HG03139 (cell line): ENCODE data around the gene PEPD.
A peak's percentile ranks its signal among the peaks of the same experiment; 100 is the strongest.
"Not testable (repeated sequence)": the region's sequence is repeated elsewhere in the genome, so short reads cannot be mapped to it uniquely, and the experiment has no call there.

Experiments
- ATAC-seq: cut with Tn5 transposase; IDR thresholded peaks from one replicate; pipeline ENCODE4 v1.9.1; 2021; ENCODE audit not compliant: unreplicated experiment

Gene PEPD

DNA sequence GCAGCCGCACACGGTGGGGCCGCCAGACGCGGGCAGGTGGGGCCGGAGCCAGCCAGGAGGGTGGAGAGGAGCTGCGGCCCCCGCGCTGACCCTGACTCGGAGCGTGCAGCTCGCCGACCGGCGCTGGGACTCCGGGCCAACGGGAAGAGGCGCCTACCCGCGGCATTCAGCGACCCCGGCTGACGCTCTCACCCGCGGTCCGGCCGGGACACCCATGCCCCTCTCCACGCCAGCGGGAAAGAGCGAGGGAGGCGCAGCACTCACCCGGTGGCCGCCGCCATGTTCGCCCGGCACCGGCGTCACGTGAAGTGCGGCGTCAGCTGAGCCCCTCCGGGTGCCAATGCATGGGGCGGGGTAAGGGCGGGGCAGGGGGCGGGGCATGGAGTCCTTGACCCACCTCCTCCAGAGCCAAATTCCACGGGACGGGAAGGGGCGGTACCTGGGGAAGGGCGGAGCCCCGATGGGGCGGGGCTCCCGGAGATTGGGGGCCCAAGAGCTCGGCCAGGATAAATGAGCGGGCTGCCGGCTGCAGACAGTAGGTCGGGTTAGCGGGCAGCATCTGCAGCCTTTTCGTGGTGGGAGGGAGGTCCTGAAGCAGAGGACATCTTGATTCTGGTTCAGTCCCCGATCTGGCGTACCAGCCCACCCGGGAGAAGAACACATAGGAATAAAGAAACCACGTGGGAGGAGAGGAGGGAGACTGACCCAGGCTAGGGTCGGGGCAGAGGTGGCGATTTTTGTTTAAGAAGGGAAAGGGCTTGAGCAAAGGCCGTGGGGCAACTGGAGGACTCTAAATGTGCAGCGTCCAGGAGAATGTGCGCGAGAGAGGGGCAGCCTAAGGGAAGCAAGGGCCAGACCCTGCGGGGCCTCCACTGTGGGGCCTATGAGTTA, at the start of gene PEPD:
TSS of gene PEPD (minus strand) at position 312 of the 891 bp plus-strand sequence. CDS start at position 281, 31 bp downstream.
- peak; percentile 93 for ATAC-seq

DNA sequence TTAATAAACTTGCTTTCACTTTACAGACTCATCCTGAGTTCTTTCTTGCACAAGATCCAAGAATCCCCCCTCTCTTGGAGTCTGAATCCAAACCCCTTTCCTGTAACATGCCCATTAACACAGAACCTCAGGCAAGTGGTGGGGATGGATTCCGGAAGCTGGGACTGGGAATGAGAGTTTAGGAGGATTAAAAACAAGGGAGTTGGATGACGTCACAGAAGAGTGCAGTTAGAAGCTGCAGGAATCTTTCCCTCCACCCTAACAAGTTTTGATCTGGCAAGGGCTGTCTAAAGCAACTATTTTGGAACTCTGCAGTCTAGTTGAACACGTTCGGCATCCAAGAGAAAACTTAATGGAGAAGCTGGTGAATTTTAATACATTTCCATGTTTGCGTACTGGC, 48.2 kb upstream of the PEPD start:
- ATAC-seq = no peak

DNA sequence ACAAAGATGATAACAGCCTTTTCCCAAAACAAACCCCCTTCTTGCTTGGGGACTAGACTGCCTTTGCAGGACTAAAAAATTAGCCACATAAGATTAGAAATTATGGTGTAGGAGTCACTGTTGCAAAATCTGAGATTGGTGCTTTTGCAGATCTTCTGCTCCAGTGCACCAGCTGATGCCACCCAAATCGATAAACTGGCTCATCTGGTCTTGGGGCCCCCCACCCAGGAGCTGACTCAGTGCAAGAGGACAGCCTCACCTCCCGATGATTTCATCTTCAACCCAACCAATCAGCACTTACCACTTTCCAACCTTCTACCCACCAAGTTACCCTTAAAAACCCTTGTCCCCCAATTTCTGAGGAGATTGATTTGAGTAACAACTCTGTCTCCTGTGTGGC, 47.1 kb upstream of the PEPD start:
- no peak for ATAC-seq

DNA sequence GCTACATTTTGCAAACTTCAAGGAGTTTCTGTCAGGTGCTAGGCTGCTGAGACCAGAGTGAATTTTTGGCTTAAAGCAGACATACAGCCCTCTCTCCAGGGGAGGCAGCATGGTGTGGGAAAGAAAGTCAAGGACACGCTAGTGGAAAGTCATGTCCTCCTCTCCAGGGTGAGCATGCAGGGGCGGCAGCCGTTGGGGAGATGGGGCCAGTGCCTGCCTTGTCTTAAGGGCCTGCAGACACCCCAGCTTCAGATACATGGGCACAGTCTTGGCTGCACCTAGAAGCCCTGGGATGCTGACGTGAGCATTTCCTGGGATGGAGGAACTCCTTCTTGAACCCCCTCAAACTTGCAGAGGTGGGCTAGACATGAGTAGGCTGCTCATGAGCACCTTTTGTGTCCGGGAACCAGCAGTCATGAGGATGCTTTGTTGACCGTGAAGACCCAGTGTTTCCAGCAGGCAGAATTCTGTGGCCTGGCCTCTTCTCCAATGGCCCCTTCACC, 43.3 kb upstream of the PEPD start:
- ATAC-seq = no peak

DNA sequence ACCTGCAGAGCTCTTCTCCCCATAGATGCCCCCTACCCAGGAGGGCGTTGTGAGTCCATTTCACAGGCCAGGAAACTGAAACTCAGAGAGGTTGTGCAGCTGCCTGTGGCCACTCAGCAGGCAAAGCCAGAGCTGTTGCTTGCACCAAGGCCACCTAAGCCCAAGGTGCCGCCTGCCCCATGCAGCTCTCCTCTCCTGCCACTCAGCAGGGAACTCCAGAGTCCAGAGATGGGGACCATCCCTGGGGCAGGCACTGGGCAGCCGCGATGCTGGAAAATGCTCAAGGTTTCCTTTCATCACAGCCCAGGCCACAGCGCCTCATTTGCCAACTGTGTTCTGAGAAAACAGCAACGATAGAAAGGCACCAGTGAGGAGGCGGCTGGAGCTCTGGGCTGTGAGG, 41.0 kb upstream of the PEPD start:
- no peak for ATAC-seq

DNA sequence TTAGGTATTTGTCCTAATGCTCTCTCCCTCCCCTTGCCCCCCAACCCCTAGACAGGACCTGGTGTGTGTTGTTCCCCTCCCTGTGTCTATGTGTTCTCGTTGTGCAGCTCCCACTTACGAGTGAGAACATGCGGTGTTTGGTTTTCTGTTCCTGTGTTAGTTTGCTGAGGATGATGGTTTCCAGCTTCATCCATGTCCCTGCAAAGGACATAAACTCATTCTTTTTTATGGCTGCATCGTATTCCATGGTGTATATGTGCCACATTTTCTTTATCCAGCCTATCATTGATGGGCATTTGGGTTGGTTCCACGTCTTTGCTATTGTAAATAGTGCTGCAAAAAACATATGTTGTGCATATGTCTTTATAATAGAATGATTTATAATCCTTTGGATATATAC, 40.1 kb upstream of the PEPD start:
- not testable (repeated sequence) for ATAC-seq

DNA sequence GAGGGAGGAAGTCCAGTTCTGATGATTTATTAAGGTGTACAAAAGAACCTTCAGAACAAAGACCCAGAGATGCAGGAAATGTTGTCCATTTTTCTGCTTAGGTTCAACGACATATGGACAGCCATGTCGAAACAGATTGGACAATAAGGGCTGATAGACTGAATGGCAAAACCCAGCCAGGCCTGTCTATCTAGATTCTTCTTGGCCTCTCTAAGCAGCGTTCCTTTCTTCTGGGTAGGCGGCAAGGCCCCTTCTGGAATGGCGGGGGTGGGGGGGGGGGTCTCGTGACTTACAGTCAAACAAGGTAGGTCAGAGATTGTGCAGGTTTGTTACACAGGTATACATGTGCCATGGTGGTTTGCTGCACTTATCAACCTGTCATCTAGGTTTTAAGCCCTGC, 39.7 kb upstream of the PEPD start:
- ATAC-seq = no peak

DNA sequence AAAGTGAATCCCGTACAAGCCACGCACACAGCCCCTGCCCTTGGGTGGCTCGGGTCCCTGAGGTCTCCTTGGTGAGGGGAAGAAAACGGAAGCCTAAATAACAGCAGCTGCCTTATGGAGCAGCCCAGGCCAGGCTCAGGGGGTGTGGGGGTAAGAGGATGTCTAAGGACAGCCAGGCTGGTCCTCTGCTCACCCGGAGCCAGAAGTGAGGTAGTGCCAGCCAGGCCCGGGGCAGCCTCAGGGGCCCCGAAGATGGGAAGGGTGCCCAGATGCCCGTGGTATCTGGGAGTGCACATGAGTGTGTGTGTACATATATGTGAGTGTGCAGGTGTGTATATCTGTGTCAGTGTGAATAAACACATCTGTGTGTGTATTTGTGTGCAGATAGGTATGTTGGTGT, 38.4 kb upstream of the PEPD start:
- no peak for ATAC-seq

DNA sequence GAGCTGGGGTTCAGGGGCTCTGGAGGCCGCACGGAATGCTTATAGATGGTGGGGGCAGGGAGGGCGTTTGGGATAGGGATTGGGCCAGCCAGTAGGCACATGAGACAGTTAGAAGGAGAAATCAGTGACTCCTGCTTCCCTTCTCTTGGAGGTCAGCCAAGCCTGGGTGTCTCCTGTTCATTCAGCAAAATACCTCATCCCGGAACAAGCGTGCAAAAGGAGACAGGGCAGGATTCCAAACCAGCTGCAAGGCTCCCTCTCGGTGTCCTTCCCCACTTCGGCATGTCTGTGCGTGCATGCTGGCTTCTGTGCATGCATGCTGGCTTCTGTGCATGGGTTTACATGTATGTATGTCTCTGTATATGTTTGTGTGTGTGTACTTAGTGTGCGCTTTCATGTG, 37.3 kb upstream of the PEPD start:
- no peak for ATAC-seq

DNA sequence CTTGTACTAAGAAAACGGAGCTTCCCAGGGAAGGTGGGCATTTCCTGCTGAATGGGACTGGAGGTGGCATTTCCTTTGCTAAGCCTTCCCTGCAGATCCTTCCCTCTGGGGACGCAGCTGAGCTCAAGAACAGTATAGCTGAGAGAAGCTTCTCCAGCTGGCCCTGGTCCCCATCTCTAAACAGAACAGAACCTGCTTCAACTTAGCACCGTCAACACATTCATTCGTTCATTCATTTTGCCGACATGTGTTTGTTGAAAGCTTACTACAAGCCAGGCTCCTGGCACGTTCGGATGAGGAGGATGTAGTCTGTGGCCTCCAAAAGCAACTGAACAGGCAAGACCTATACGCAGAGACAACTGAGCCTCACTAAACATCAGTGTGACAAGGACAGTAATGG, 36.6 kb upstream of the PEPD start:
- no peak for ATAC-seq

DNA sequence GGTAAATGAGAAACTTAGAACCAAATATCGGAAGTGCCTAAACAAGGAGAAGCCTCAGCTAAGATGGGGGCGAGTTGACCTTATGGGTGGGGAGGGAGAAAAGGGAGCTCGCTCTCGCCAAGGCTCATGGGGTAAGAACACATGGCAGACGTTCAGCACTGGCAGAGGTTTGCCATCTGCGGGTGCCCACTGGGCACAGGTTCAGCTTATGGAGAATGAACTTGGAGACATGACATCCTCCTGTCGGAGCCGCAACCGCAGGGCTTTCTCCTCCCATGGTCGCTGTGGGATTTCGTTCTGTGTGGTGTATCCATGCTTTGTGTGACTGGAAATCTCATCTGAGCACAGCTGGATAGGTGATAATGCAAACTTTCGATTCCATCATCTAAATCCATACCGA, 36.1 kb upstream of the PEPD start:
- ATAC-seq = no peak

DNA sequence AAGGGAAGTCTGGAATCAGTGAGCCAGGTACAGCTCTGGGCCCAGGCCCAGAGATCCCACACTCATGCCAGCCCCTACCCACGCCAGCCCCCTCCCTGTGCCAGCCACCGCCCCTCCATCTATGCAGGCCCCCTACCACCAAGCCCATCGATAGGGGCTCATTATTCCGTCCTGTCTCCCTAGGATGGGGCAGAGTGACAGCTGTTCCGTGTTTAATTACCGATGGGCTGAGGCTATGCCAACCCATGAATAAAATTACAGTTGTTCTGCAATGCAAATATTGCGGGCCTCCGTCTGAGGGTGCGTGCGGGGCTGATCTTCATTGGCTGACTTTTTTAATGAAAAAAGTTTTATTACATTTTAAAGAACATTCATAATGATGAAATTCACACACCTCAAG, 35.6 kb upstream of the PEPD start:
- no peak for ATAC-seq

DNA sequence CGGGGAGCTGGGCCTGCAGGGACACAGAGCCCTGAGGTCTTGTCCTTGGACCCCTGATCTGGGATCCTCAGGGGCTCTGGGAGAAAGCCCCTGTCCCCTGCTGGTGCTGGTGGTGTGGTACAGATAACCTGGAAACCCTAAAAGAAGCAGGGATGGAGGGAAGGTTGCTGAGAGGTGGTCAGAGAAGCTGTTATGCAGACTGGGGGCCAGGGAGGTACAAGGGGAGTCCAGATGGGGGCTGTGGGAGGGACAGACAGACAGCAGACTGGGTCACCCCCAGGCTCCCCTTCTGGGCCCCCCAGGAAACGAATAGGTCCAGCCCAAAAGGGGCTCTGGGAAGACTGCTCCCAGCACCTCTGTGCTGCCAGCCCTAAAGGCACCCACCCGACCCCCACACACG, 34.7 kb upstream of the PEPD start:
- no peak for ATAC-seq

DNA sequence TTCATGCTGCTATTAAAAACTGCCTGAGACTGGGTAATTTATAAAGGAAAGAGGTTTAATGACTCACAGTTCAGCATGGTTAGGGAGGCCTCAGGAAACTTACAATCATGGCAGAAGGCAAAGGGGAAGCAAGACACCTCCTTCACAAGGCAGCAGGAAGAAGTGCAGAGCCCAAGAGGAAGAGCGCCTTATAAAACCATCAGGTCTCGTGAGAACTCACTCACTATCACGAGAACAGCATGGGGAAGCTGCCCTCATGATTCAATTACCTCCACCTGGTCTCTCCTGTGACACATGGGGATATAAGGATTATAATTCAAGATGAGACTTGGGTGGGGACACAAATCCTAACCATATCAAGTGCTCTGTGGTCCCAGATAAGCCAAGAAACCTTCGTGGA, 34.1 kb upstream of the PEPD start:
- not testable (repeated sequence) for ATAC-seq

DNA sequence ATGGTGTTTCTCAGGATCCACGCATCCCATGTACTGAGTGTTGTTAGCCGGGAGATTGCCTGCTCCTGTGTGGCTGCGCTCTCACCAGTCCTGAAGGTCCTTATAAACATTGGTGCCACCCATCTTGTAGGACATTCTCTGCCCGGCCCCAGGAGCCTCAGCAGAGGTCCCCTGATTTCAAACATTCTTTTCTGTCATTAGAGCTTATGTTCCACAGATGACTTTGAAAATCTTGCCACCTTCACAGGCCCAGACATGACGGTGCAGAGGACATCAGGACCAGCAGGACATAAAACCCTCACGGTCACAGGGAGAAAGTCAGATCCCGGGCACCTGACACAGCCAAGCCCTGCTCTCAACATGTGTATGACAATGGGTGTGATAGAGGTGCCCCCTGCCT, 33.2 kb upstream of the PEPD start:
- ATAC-seq = no peak

DNA sequence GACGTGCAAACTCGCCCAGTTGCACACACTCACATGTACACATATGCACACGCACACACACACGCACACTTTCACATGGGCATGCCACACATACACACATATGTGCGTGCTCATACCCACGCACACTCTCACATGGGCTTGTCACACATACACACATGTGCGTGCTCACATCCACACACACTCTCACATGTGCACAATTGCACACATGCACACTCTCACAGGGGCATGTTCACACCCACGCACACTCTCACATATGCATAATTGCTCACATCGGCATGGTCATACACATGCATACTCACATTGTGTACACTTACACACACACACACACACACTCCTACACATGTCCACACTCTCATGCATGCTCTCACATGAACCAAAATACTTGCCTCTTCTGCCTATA, 32.8 kb upstream of the PEPD start:
- no peak for ATAC-seq

DNA sequence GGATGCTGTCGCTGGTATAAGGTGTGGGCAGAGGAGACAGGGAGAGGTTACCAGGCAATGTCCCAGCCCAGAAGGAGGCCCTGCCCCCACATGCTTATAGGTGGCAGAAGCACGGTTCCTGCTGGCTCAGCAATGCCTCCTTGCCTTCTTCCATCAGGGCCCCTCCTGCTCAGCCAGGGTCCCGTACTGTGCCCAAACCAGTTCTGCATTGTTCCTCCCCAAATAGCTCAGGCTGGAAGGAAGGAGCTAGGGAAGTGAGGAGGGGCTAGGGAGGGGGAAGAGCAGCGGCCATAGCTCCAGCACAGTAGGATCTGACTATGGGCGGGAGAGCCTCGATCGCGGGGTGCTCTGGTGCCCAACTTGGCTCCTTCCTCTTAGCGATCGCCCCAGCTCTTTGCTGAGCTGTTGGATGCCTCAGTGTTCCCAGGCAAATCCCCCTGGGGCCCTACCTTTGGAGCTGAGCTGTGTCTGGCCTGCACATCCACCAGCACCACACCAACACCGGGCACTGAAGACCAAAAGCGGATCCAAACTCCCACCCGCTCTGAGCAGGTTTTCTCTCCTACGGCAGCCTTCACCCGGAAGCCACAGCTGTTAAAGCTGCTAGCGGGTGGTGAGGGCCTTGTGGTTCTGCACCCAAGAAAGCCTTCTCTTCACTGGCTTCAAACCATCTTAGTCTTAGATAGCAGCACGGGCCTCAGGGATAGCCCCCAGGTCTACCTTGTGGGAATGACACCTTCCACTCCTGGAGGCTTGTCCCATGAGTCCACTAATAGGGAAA, 32.1 kb upstream of the PEPD start:
- no peak for ATAC-seq

DNA sequence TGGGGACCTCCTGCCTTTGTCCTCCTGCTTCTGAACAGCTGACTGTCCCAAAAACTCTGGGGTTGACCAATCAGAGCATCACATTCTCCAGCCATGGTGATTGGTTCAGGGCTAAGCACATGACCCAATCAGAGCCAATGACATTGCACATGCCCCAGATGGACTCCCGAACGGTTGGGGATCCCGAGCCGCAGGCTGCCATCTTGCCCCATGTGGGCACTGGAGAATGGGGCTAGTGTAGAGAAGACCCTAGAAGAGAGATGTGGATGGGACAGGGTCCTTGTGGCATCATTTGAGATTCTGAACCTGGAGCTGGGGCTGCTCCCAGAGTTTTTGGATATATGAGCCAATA, 31.3 kb upstream of the PEPD start:
- ATAC-seq = no peak

DNA sequence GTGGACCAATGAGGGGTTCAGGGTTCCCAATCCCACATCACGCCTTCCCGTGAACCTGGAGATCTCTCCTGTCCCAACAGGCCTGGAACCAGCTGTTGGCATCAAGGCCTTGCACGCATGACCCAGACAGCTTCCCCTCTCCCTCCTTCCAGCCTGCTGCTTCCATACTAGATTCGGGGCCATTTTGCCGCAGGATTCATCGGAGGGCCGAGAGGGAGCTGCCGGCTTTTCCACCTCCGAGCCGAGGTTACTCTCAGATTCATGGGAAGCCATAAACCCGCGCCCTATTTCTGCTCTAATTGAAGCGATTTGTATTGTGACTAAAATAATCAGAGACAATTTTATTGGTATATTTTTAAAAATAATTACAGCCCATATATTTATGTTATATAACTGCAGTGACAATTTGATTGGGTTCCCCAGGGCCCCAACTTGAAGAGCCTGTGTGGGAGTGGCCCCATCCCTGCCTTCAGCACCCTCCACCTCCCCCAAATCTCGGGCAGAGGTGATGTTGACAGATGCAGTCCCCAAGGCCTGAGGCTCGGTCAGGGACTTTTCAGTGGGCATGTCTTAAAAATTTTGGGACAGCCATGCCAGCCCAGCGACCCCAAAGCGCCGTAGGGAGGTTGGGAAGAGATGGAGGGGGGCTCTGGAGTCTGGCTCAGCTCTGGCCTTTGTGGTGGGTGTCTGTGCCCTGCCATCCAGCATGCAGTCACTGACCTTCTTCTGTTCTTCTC, 30.8 kb upstream of the PEPD start:
- no peak for ATAC-seq

DNA sequence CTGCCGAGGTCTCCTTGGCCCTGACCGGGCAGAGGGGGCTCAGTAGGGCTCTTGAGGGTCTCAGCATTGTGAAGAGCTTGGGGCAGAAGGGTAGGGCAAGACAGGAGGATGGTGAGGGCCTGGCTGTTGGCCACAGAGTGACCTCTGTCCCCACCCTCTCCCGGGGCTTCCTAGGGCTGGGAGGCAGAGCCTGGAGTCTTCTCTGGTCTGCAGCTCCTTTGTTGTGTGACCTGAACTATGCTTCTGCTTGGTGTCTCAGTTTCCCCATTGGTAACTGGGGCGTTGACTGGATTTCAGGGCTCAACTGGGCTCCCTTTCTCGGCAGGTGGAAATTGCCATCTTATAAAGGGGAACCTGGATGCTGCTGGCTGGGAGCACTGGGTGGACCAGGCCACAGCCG, 30.1 kb upstream of the PEPD start:
- no peak for ATAC-seq

DNA sequence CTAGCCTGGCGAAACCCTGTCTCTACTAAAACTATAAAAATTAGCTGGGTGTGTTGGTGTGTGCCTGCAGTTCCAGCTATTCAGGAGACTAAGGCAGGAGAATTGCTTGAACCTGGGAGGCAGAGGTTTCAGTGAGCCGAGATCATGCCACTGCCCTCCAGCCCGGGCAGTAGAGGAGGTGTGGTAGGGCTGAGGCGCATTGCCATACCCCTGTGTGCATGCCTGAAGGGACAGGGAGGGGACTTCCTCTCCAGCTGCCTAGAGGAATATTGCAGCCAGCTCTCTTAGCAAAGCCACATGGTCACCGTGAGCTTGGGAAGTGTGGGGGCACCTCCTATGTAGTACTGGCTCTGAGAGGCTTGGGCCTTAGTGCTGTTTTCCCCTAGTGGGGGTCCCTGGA, 29.2 kb upstream of the PEPD start:
- no peak for ATAC-seq

DNA sequence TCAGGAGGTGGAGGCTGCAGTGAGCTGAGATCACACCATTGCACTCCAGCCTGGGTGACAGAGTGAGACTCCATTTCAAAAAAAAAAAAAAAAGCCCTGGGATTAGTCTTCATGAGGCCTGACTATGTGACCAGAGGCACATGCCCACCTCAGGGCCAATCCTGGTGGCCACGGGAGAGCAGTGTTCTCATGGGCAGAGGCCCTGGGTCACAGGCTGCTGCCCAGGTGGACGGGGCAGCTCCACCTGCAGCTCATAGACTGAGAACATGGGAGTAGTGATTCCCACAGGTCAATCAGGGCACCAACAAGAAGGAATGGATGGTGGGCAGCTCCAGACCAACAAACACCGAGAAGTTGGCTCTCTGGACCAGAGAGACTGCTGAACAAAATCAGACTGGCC, 26.1 kb upstream of the PEPD start:
- ATAC-seq = no peak
